Fibroblast of mammary gland (primary cell): ENCODE results near the gene NDUFB5.

ENCODE experiments used
- DNase-seq: peaks from one replicate; pipeline ENCODE4 v3.0.0-alpha.2; 2010; ENCODE audit warnings: low read depth
- H3K4me3 ChIP-seq: 2 replicates; pipeline ENCODE4 v1.5.1; 2011; ENCODE audit warnings: low read depth, mild to moderate bottlenecking, low read length, moderate library complexity; ENCODE audit not compliant: control insufficient read depth
- TF ChIP-seq, protein P1 (sequence below): conservative IDR thresholded peaks from 2 replicates; pipeline ENCODE4 v1.5.1; 2011; ENCODE audit warnings: low read depth, low read length, inconsistent platforms; ENCODE audit not compliant: control insufficient read depth, insufficient read depth

The NDUFB5 gene

GRCh38 chr3:179652447-179653095, 48.0 kb downstream of the NDUFB5 start, which contains the start of gene USP13:
TSS of gene USP13 (plus strand) at chr3:179653040. CDS start at chr3:179653226, 186 bp downstream.
- TF ChIP-seq, protein P1, sequence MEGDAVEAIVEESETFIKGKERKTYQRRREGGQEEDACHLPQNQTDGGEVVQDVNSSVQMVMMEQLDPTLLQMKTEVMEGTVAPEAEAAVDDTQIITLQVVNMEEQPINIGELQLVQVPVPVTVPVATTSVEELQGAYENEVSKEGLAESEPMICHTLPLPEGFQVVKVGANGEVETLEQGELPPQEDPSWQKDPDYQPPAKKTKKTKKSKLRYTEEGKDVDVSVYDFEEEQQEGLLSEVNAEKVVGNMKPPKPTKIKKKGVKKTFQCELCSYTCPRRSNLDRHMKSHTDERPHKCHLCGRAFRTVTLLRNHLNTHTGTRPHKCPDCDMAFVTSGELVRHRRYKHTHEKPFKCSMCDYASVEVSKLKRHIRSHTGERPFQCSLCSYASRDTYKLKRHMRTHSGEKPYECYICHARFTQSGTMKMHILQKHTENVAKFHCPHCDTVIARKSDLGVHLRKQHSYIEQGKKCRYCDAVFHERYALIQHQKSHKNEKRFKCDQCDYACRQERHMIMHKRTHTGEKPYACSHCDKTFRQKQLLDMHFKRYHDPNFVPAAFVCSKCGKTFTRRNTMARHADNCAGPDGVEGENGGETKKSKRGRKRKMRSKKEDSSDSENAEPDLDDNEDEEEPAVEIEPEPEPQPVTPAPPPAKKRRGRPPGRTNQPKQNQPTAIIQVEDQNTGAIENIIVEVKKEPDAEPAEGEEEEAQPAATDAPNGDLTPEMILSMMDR, result no peak
- peak; percentile 87 for DNase-seq
- peak within 1 kb of the TSS; percentile 75 for H3K4me3 ChIP-seq

GRCh38 chr3:179653096-179653797, 48.7 kb downstream of the NDUFB5 start:
- peak overlapping the region; percentile 75 for H3K4me3 ChIP-seq
- TF ChIP-seq, protein P1, result no peak
- peak; percentile 71 for DNase-seq

GRCh38 chr3:179655236-179655635, 50.6 kb downstream of the NDUFB5 start:
- no peak overlapping the region for H3K4me3 ChIP-seq
- TF ChIP-seq, protein P1, result no peak
- no peak for DNase-seq

- no peak for DNase-seq
- H3K4me3 ChIP-seq, result no peak overlapping the region
- TF ChIP-seq, protein P1, result no peak
Measured at GRCh38 chr3:179658606-179659005, 54.0 kb downstream of the NDUFB5 start.

DNA sequence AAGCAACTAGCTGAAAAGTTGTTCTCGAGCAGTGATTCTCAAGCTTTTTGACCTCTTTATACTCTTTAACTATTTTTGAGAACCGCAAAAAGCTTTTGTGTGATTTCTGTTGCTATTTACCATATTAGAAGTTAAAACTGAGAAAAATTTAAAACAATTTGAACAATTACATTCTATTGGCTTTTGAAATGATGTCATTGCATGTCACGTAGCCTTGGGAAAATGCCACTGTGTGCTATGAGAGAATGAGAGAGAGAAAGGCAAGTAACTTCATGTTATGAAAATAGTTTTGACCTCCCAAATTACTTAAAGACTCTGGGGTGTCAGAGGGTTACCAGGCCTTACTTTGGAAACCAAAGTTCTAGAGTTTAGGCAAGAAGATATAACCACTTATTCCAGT, 56.3 kb downstream of the NDUFB5 start:
- no peak for DNase-seq
- H3K4me3 ChIP-seq, result no peak overlapping the region
- TF ChIP-seq, protein P1, result no peak

GRCh38 chr3:179661777-179662176, 57.2 kb downstream of the NDUFB5 start:
- H3K4me3 ChIP-seq, result no peak overlapping the region
- no peak for DNase-seq
- TF ChIP-seq, protein P1, result no peak

- H3K4me3 ChIP-seq, result no peak overlapping the region
- TF ChIP-seq, protein P1, result no peak
- no peak for DNase-seq
Measured at GRCh38 chr3:179663093-179663492, 58.5 kb downstream of the NDUFB5 start.
